ENCODE measurements around the gene PSAT1.
"Not testable (repeated sequence)": the region's sequence is repeated elsewhere in the genome, so short reads cannot be mapped to it uniquely, and the experiment has no call there.

The PSAT1 gene

GRCh38 chr9:78296893-78297671 is at the start of gene PSAT1:
Gene PSAT1, plus strand, starts transcription at chr9:78297125. Its CDS starts 86 bp downstream, at chr9:78297211.
- DNase-seq (ENCODE audit: insufficient read length, low spot score) = peak; percentile 100
- FAIRE-seq = peak; percentile 99
- peak; percentile 72 for TF ChIP-seq POLR2A (IDR thresholded peaks at IDR 0.05; ENCODE audit: low read depth, low read length)

- no peak for TF ChIP-seq POLR2A (IDR thresholded peaks at IDR 0.05; ENCODE audit: low read depth, low read length)
- no peak for FAIRE-seq
Observed at GRCh38 chr9:78248635-78249034, 48.3 kb upstream of the PSAT1 start.

GRCh38 chr9:78249542-78249941 is 47.4 kb upstream of the PSAT1 start:
- FAIRE-seq (peak; percentile 70), DNase-seq (ENCODE audit: insufficient read length, low spot score) (no peak)
- TF ChIP-seq POLR2A (IDR thresholded peaks at IDR 0.05; ENCODE audit: low read depth, low read length) = no peak

More at GRCh38 chr9:78248635-78249034, 48.3 kb upstream of the PSAT1 start:
- no peak for DNase-seq (ENCODE audit: insufficient read length, low spot score)

GRCh38 chr9:78252616-78253015 is 44.3 kb upstream of the PSAT1 start:
- FAIRE-seq (no peak), DNase-seq (ENCODE audit: insufficient read length, low spot score) (no peak)
- no peak for TF ChIP-seq POLR2A (IDR thresholded peaks at IDR 0.05; ENCODE audit: low read depth, low read length)

- no peak for DNase-seq (ENCODE audit: insufficient read length, low spot score)
- no peak for TF ChIP-seq POLR2A (IDR thresholded peaks at IDR 0.05; ENCODE audit: low read depth, low read length)
- peak; percentile 48 for FAIRE-seq
Observed at GRCh38 chr9:78253285-78253684, 43.6 kb upstream of the PSAT1 start.

GRCh38 chr9:78261403-78262001 is 35.4 kb upstream of the PSAT1 start:
- DNase-seq (ENCODE audit: insufficient read length, low spot score) (peak; percentile 38), FAIRE-seq (peak; percentile 99)
- TF ChIP-seq POLR2A (IDR thresholded peaks at IDR 0.05; ENCODE audit: low read depth, low read length) = no peak

GRCh38 chr9:78262655-78263054 is 34.3 kb upstream of the PSAT1 start:
- DNase-seq (ENCODE audit: insufficient read length, low spot score) (no peak), FAIRE-seq (peak; percentile 91)
- no peak for TF ChIP-seq POLR2A (IDR thresholded peaks at IDR 0.05; ENCODE audit: low read depth, low read length)

GRCh38 chr9:78267889-78268288 is 29.0 kb upstream of the PSAT1 start:
- TF ChIP-seq POLR2A (IDR thresholded peaks at IDR 0.05; ENCODE audit: low read depth, low read length) = no peak
- no peak for DNase-seq (ENCODE audit: insufficient read length, low spot score)
- FAIRE-seq = no peak

GRCh38 chr9:78269784-78270183 is 27.1 kb upstream of the PSAT1 start:
- FAIRE-seq = no peak
- DNase-seq (ENCODE audit: insufficient read length, low spot score) = no peak
- no peak for TF ChIP-seq POLR2A (IDR thresholded peaks at IDR 0.05; ENCODE audit: low read depth, low read length)

- FAIRE-seq (no peak), DNase-seq (ENCODE audit: insufficient read length, low spot score) (no peak)
- no peak for TF ChIP-seq POLR2A (IDR thresholded peaks at IDR 0.05; ENCODE audit: low read depth, low read length)
Observed at GRCh38 chr9:78272307-78272706, 24.6 kb upstream of the PSAT1 start.

- TF ChIP-seq POLR2A (IDR thresholded peaks at IDR 0.05; ENCODE audit: low read depth, low read length) = no peak
- FAIRE-seq = no peak
- DNase-seq (ENCODE audit: insufficient read length, low spot score) = no peak
Observed at GRCh38 chr9:78273761-78274160, 23.2 kb upstream of the PSAT1 start.

- no peak for DNase-seq (ENCODE audit: insufficient read length, low spot score)
- peak; percentile 92 for FAIRE-seq
- no peak for TF ChIP-seq POLR2A (IDR thresholded peaks at IDR 0.05; ENCODE audit: low read depth, low read length)
Observed at GRCh38 chr9:78278177-78278777, 18.6 kb upstream of the PSAT1 start.

GRCh38 chr9:78278801-78279200 is 18.1 kb upstream of the PSAT1 start:
- TF ChIP-seq POLR2A (IDR thresholded peaks at IDR 0.05; ENCODE audit: low read depth, low read length) = no peak
- DNase-seq (ENCODE audit: insufficient read length, low spot score) (no peak), FAIRE-seq (no peak)

GRCh38 chr9:78280982-78281668 is 15.8 kb upstream of the PSAT1 start:
- no peak for DNase-seq (ENCODE audit: insufficient read length, low spot score)
- peak; percentile 66 for FAIRE-seq
- TF ChIP-seq POLR2A (IDR thresholded peaks at IDR 0.05; ENCODE audit: low read depth, low read length) = no peak

GRCh38 chr9:78284181-78284580 is 12.7 kb upstream of the PSAT1 start:
- FAIRE-seq; DNase-seq (ENCODE audit: insufficient read length, low spot score): not testable (repeated sequence)

Measured in H54 (cell line).